Astrocyte (in vitro differentiated cells and primary cell): ENCODE measurements around the gene CEP104.

Experiments
- EZH2 ChIP-seq: IDR thresholded peaks from 2 replicates; pipeline ENCODE4 v1.6.1; 2012; ENCODE audit warnings: mild to moderate bottlenecking, low read length, inconsistent platforms; ENCODE audit not compliant: insufficient read depth
- TF ChIP-seq, protein P1 (sequence below): IDR thresholded peaks from 2 replicates; pipeline ENCODE4 v1.5.1; 2011; ENCODE audit warnings: low read depth, mild to moderate bottlenecking, inconsistent platforms, low read length, moderate library complexity; ENCODE audit not compliant: insufficient read depth

- TF ChIP-seq, protein P1, sequence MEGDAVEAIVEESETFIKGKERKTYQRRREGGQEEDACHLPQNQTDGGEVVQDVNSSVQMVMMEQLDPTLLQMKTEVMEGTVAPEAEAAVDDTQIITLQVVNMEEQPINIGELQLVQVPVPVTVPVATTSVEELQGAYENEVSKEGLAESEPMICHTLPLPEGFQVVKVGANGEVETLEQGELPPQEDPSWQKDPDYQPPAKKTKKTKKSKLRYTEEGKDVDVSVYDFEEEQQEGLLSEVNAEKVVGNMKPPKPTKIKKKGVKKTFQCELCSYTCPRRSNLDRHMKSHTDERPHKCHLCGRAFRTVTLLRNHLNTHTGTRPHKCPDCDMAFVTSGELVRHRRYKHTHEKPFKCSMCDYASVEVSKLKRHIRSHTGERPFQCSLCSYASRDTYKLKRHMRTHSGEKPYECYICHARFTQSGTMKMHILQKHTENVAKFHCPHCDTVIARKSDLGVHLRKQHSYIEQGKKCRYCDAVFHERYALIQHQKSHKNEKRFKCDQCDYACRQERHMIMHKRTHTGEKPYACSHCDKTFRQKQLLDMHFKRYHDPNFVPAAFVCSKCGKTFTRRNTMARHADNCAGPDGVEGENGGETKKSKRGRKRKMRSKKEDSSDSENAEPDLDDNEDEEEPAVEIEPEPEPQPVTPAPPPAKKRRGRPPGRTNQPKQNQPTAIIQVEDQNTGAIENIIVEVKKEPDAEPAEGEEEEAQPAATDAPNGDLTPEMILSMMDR, result no peak
- no peak for TF ChIP-seq EZH2
These were observed 37.7 kb upstream of the CEP104 start for GRCh38 chr1:3894626-3895278.
